ACC112 (cell line): ENCODE data around the gene PGP.

ENCODE experiments used
- H2AFZ ChIP-seq: fragments of 200-600 bp; sonication (generic); one replicate; pipeline ENCODE4 v1.6.0; 2017; ENCODE audit warnings: antibody characterized with exemption, low read length; ENCODE audit not compliant: unreplicated experiment
- H3K27ac ChIP-seq: fragments of 200-600 bp; sonication (generic); 2 replicates; pipeline ENCODE4 v1.5.1; 2014; ENCODE audit warnings: low read depth, mild to moderate bottlenecking, antibody characterized with exemption, low read length, moderate library complexity
- H3K27me3 ChIP-seq: fragments of 200-600 bp; sonication (generic); 2 replicates; pipeline ENCODE4 v1.6.1; 2014; ENCODE audit warnings: mild to moderate bottlenecking, antibody characterized with exemption, low read length, moderate library complexity, mixed read lengths; ENCODE audit not compliant: insufficient read depth
- H3K36me3 ChIP-seq: fragments of 200-600 bp; sonication (generic); 2 replicates; pipeline ENCODE4 v1.6.1; 2016; ENCODE audit warnings: mild to moderate bottlenecking, antibody characterized with exemption, low read length, moderate library complexity, mixed read lengths; ENCODE audit not compliant: insufficient read depth
- H3K4me1 ChIP-seq: fragments of 200-600 bp; sonication (generic); one replicate; pipeline ENCODE4 v1.6.1; 2016; ENCODE audit warnings: low read length, mixed read lengths; ENCODE audit not compliant: insufficient read depth, unreplicated experiment, control insufficient read depth
- H3K4me3 ChIP-seq: fragments of 200-600 bp; sonication (generic); 2 replicates; pipeline ENCODE4 v1.5.1; 2014; ENCODE audit warnings: mild to moderate bottlenecking, low read depth, low read length
- H3K79me2 ChIP-seq: fragments of 200-600 bp; sonication (generic); one replicate; pipeline ENCODE4 v1.6.0; 2016; ENCODE audit warnings: low read length; ENCODE audit not compliant: control insufficient read depth, unreplicated experiment, insufficient read depth

PGP gene

GRCh38 chr16:2190002-2190658 lies 24.5 kb downstream of the PGP start:
- H2AFZ ChIP-seq = no peak overlapping the region

GRCh38 chr16:2189252-2189893 lies 25.3 kb downstream of the PGP start:
- Histone ChIP-seq H2AFZ (no peak overlapping the region), H3K4me1 (no peaks in the 10 kb centered on the region), H3K27me3 (no peaks in the 10 kb centered on the region), H3K27ac (no peak overlapping the region), H3K36me3 (no peaks in the 10 kb centered on the region), H3K79me2 (no peaks in the 10 kb centered on the region), H3K4me3 (no peak overlapping the region)

More at GRCh38 chr16:2190002-2190658, 24.5 kb downstream of the PGP start:
- Histone ChIP-seq H3K79me2 (no peaks in the 10 kb centered on the region), H3K27me3 (peaks cover 7% of the 10 kb centered on the region), H3K27ac (no peak overlapping the region), H3K4me3 (no peak overlapping the region), H3K4me1 (no peaks in the 10 kb centered on the region), H3K36me3 (no peaks in the 10 kb centered on the region)

- Histone ChIP-seq H3K27ac (no peak overlapping the region), H3K4me1 (no peaks in the 10 kb centered on the region), H2AFZ (no peak overlapping the region), H3K79me2 (no peaks in the 10 kb centered on the region), H3K36me3 (no peaks in the 10 kb centered on the region), H3K27me3 (no peaks in the 10 kb centered on the region), H3K4me3 (no peak overlapping the region)
These were observed 26.2 kb downstream of the PGP start for GRCh38 chr16:2188395-2188794.

DNA sequence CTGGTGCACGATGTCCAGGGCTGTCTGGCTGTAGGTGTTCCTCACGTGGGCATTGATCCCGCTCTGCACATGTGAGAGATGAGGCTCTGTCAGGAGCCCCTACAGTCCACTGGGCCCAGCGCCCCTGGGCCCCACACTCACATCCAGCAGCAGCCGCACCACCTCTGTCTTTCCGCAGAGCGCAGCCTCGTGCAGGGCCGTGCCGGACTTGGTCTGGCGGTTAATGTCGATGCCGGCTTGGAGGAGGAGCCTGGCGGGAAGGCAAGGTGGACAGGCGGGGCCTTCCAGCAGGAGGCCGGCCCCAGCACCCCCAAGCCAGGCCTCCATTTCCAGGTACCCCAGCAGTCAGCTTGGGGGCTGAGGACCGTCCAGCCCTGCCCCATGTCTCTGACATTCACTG lies 27.4 kb downstream of the PGP start:
- H3K4me1 ChIP-seq = no peaks in the 10 kb centered on the region
- H3K79me2 ChIP-seq = no peaks in the 10 kb centered on the region
- no peak overlapping the region for H3K27ac ChIP-seq
- H3K36me3 ChIP-seq = no peaks in the 10 kb centered on the region
- no peak overlapping the region for H2AFZ ChIP-seq
- H3K4me3 ChIP-seq = no peak overlapping the region
- no peaks in the 10 kb centered on the region for H3K27me3 ChIP-seq

DNA sequence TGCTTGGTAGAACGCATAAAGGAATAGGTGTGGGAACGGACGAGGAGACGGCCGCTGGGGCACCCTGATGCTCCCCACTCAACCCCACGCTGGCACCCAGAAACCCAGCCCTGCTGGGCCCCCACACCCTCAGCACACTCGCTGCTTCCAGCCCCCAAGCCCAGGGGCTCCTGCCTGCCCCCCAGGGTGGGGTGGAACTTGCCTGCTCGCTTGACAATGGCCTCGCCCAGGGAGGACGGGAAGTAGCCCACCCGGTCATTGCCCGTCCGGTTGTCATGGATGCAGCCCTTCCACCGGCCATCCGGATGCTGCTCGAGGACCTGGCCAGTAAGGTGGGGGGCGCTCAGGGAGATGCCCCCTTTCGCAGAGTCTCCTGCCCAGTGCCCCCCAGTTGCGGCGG lies 28.1 kb downstream of the PGP start:
- H3K36me3 ChIP-seq = no peaks in the 10 kb centered on the region
- no peaks in the 10 kb centered on the region for H3K4me1 ChIP-seq
- no peaks in the 10 kb centered on the region for H3K79me2 ChIP-seq
- H3K27me3 ChIP-seq = no peaks in the 10 kb centered on the region
- no peak overlapping the region for H2AFZ ChIP-seq
- no peak overlapping the region for H3K4me3 ChIP-seq
- no peak overlapping the region for H3K27ac ChIP-seq

- no peak overlapping the region for H3K4me3 ChIP-seq
- H3K36me3 ChIP-seq = no peaks in the 10 kb centered on the region
- no peaks in the 10 kb centered on the region for H3K4me1 ChIP-seq
- H3K27me3 ChIP-seq = no peaks in the 10 kb centered on the region
- H3K27ac ChIP-seq = no peak overlapping the region
- H3K79me2 ChIP-seq = no peaks in the 10 kb centered on the region
- no peak overlapping the region for H2AFZ ChIP-seq
These were observed 28.6 kb downstream of the PGP start for GRCh38 chr16:2186064-2186463.

GRCh38 chr16:2184962-2185361 lies 29.7 kb downstream of the PGP start:
- Histone ChIP-seq H3K4me1 (no peaks in the 10 kb centered on the region), H3K36me3 (no peaks in the 10 kb centered on the region), H3K4me3 (no peak overlapping the region)

GRCh38 chr16:2184346-2184745 lies 30.3 kb downstream of the PGP start:
- no peaks in the 10 kb centered on the region for H3K27me3 ChIP-seq
- H3K79me2 ChIP-seq = no peaks in the 10 kb centered on the region
- no peak overlapping the region for H3K4me3 ChIP-seq
- no peaks in the 10 kb centered on the region for H3K36me3 ChIP-seq
- H2AFZ ChIP-seq = no peak overlapping the region
- H3K27ac ChIP-seq = no peak overlapping the region
- H3K4me1 ChIP-seq = no peaks in the 10 kb centered on the region

More at GRCh38 chr16:2184962-2185361, 29.7 kb downstream of the PGP start:
- Histone ChIP-seq H2AFZ (no peak overlapping the region), H3K27me3 (no peaks in the 10 kb centered on the region), H3K79me2 (no peaks in the 10 kb centered on the region), H3K27ac (no peak overlapping the region)

GRCh38 chr16:2183671-2184070 lies 31.0 kb downstream of the PGP start:
- Histone ChIP-seq H3K4me3 (no peak overlapping the region), H3K79me2 (no peaks in the 10 kb centered on the region), H3K27ac (no peak overlapping the region), H3K4me1 (no peaks in the 10 kb centered on the region), H2AFZ (no peak overlapping the region), H3K27me3 (no peaks in the 10 kb centered on the region), H3K36me3 (no peaks in the 10 kb centered on the region)

- Histone ChIP-seq H3K27me3 (no peaks in the 10 kb centered on the region), H3K27ac (no peak overlapping the region), H3K79me2 (no peaks in the 10 kb centered on the region), H2AFZ (no peak overlapping the region), H3K4me3 (no peak overlapping the region), H3K36me3 (peaks cover 9% of the 10 kb centered on the region; the same call in 1 of the 2 replicates), H3K4me1 (no peaks in the 10 kb centered on the region)
These were observed 32.7 kb downstream of the PGP start for GRCh38 chr16:2181952-2182351.
